GM13977 (cell line): Measurements from ENCODE around the gene KIAA1755.

Experiments
- DNase-seq: peaks from one replicate; pipeline ENCODE4 v3.0.0; 2012; ENCODE audit warnings: low spot score
- in situ Hi-C: fragments of 300-500 bp; cut with MboI; formaldehyde crosslinking; loops from one replicate; pipeline ENCODE4 v1.12.0; 2022; ENCODE audit warnings: low sequenced_read_pairs, low pct_unique_long_range_greater_than_20kb, mixed read lengths, inconsistent platforms; ENCODE audit not compliant: unreplicated experiment
- TF ChIP-seq, protein P1 (sequence below): IDR thresholded peaks from 2 replicates; pipeline ENCODE4 v1.5.1; 2012; ENCODE audit warnings: mild to moderate bottlenecking, control low read depth; ENCODE audit not compliant: insufficient read depth; ENCODE audit errors: extremely low read depth, missing control alignments

KIAA1755 gene, protein sequence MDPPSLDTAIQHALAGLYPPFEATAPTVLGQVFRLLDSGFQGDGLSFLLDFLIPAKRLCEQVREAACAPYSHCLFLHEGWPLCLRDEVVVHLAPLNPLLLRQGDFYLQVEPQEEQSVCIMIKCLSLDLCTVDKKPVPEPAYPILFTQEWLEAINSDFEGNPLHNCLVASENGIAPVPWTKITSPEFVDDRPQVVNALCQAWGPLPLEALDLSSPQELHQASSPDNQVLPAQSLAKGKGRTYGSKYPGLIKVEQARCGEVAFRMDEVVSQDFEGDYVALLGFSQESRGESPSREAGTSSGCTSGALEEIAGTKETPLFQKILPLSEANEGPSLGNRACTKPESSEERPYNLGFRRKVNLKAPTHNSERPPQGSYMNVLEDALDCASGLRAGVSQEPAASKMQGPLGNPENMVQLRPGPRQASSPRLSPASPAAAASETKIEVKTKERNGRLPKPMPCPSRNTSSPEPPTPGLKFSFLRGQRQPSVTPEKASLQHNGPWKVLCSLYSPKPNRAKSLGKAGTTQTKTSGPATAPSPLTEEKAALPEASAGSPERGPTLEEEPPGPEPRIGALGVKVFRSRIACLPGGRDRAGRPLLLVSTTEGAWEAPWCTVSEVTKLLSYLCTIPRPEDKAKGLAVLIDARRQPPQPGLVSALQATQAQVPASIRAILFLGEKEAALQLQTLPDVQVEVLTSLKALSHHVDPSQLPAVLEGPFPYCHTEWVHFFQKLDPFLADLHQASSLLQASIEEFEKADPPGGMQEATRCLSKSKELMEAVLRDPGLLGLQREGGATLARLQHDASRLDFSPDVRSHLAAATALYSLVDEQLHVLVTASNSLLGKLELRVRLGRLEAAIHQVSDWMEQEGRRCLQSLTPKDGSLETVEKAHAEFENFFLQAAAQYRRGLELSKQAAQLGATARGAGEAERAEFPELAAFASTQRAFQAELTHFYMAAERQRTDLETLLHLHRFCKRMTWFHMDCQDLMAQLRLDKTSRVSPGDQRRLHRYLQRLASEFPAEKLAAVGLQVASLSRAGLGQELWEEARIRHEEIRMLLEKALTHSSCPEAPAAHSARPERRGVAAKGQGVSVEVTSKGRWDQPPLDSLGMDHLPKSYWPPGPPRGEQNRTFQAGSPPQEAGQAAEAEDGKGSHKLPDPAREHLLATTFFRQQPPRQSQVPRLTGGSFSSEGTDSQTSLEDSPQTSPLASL

DNA sequence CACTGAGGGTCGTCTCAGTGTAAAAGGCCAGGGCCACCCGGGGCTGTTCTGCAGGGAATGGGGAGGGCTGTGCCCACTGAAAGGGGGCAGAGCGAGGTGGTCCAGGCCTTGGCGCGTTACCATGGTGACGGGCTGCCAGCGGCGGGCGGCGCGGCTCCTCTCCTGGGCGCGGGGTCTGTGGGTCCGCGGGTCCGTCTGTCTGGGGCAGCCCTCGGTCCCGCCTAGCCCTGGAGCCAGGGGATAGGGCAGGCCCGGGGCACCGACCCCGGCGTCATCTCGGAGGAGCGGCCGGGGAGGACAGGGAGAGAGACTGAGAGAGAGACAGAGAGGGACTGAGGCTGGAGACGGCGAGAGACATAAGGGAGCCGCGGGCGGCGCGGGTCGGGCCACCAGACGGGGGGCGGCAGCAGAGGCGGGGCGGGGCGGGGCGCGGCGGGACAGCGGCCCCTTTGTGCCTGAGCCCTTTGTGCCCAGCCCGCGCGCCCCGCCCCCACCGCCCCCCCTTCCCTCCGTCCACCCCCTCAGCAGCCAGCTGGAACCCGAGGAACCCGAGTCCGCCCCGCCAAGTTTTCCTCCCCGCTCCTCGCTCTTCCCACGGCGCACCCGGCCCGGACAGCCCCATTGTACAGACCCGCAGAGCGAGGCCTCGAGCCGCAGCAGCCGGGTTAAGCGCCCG is at the start of gene KIAA1755:
KIAA1755 (minus strand) TSS at position 358 of the 676 bp plus-strand sequence; CDS start at position 123, 235 bp downstream.
- in situ Hi-C loops, result no loop called here
- DNase-seq, result no peak
- TF ChIP-seq, protein P1, sequence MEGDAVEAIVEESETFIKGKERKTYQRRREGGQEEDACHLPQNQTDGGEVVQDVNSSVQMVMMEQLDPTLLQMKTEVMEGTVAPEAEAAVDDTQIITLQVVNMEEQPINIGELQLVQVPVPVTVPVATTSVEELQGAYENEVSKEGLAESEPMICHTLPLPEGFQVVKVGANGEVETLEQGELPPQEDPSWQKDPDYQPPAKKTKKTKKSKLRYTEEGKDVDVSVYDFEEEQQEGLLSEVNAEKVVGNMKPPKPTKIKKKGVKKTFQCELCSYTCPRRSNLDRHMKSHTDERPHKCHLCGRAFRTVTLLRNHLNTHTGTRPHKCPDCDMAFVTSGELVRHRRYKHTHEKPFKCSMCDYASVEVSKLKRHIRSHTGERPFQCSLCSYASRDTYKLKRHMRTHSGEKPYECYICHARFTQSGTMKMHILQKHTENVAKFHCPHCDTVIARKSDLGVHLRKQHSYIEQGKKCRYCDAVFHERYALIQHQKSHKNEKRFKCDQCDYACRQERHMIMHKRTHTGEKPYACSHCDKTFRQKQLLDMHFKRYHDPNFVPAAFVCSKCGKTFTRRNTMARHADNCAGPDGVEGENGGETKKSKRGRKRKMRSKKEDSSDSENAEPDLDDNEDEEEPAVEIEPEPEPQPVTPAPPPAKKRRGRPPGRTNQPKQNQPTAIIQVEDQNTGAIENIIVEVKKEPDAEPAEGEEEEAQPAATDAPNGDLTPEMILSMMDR, result no peak

DNA sequence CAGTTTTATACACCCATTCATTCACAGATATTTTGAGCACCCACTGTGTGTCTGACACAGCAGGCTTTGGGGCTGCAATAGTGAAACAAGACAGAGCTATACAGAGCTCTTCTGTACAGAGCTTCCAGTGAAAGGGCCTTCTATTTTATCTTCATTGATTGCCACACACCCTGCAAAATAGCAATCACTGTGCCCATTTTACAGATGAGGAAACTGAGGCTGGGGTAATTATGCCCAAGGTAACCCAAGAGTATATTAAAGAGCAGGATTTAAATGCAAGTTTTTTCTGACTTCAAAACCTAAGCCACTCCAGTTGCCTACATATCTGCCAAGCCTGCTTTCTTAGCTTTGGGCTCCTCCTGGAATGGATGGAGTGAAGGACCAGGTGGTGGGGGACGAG is 47.9 kb upstream of the KIAA1755 start:
- TF ChIP-seq, protein P1, result no peak
- in situ Hi-C loops, result no loop called here
- no peak for DNase-seq

DNA sequence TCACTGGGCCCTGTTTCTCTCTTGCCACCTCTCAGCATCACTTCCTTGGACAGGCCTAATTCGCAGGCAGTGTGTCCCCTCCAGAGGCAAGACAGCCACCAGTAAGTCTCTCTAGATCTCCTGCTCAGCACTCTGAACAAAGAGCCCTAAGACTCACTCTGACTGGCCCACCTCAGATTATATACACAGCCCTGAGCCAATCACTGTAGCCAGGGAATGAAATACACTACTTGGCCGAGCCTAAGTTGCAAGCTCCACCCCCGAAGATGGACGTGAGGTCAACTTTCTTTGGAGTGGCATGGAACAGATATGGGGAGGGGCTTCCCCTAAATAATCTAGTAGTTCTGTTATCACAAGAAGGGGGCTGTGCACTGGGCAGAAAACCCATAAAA is 47.5 kb upstream of the KIAA1755 start:
- in situ Hi-C loops, result no loop called here
- TF ChIP-seq, protein P1, result no peak
- no peak for DNase-seq

DNA sequence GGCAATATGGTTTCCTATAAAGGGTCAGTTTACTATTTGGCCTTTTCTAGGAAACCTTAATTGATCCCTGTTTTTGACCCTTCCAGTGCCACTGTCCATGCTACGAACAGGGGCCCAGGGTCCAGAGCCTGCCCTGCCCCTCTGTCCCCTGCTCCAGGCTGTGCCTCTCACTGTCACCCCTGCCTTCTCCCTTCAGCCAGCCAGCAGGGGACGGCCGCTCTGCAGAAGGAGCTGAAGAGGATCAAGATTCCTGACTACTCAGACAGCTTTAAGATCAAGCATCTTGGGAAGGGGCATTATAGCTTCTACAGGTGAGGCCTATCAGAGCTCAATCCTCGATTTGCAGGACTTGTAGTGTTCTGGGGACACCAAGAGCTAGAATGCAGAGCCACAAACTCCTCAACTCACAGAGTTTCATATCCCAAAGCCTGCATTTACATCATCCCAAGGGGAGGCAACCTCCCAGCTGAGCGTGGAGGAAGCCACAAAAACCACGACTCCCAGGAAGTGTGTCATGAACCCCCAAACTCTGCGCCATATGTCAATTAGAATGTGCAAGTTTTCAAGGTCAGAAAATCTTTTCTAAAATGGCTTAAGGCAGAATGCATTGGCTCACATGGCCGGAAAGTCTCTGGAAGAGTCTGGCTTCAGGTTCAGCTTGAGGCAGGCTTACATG is 47.0 kb upstream of the KIAA1755 start:
- TF ChIP-seq, protein P1, result no peak
- in situ Hi-C loops, result no loop called here
- no peak for DNase-seq

DNA sequence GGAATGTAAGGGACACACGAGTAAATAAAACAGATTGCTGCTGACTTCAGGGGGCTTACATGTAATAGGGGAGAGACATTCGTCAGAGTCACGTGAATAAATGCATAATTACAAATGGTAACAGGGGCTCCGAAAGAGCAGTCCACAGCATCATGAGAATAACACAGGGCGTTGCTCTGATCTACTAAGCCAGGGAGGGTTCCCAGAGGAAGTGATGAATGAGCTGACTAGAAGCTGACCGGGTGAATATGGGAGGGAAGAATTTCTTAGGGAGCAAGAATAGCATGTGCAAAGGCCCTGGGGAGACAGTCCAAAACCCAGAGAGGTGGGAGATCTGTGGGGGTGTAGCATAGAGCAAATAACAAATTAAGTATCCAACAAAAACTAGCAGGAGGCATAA is 45.8 kb upstream of the KIAA1755 start:
- no peak for DNase-seq
- TF ChIP-seq, protein P1, result no peak
- in situ Hi-C loops, result no loop called here

DNA sequence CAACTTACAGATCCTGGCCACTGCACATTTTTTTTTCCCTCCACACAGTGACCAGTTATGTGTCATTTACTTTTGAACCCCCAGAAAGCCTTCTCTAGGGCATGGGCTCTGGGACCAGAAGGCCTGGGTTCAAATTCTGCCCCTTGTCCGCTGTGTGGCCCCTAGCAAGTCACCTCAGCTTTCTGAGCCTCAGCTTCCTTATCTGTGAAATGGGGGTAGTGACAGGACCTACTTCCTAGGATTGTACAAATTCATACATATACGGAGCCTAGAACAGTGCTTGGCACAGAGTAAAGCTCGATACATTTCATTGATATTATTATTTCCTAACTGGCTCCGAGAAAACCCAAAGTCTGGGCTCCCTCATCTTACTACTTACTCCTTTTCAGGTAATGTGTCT is 45.0 kb upstream of the KIAA1755 start:
- in situ Hi-C loops, result no loop called here
- TF ChIP-seq, protein P1, result no peak

More for the DNA sequence above, 45.0 kb upstream of the KIAA1755 start:
- DNase-seq, result no peak
